Measurements from ENCODE around the gene LARP1B. TPM values are rescaled to one million over a fixed set of nuclear protein-coding genes. Genes with fewer than 3 reads are reported as not detected.
"Not testable (repeated sequence)": the region's sequence is repeated elsewhere in the genome, so short reads cannot be mapped to it uniquely, and the experiment has no call there.

The LARP1B gene
- total RNA-seq, 1 donor from 2014 or later, result 19.4 TPM

GRCh38 chr4:128141866-128142265, 80.8 kb downstream of the LARP1B start:
- TF ChIP-seq CTCF (IDR thresholded peaks at IDR 0.05) (no peak), POLR2AphosphoS5 (IDR thresholded peaks at IDR 0.05; ENCODE audit: insufficient read depth in 1 of 2, low read depth in 1 of 2) (no peak), POLR2A (IDR thresholded peaks at IDR 0.05) (no peak)
- Histone ChIP-seq H3K27me3 (no peaks in the 10 kb centered on the region), H3K27ac (no peak overlapping the region), H3K4me1 (no peaks in the 10 kb centered on the region), H3K4me3 (no peak overlapping the region), H3K36me3 (peaks cover 0 to 4% of the 10 kb centered on the region in 2 donors), H3K9me3 (no peaks in the 10 kb centered on the region)
- DNase-seq (ENCODE audit: extremely low spot score in 2 of 2), result no peak
- intact Hi-C loops (cut with DNase I), result no loop called here

GRCh38 chr4:128145727-128146126, 84.6 kb downstream of the LARP1B start:
- no peak for TF ChIP-seq POLR2A (IDR thresholded peaks at IDR 0.05)
- TF ChIP-seq POLR2AphosphoS5 (IDR thresholded peaks at IDR 0.05; ENCODE audit: insufficient read depth in 1 of 2, low read depth in 1 of 2), result no peak
- TF ChIP-seq CTCF (IDR thresholded peaks at IDR 0.05), result no peak
- no peak for DNase-seq (ENCODE audit: extremely low spot score in 2 of 2)
- no peak overlapping the region for H3K27ac ChIP-seq
- intact Hi-C loops (cut with DNase I), result no loop called here
- H3K4me3 ChIP-seq, result no peak overlapping the region
- no peaks in the 10 kb centered on the region for H3K4me1 ChIP-seq
- H3K9me3 ChIP-seq, result no peaks in the 10 kb centered on the region
- peaks cover 0 to 4% of the 10 kb centered on the region in 2 donors for H3K36me3 ChIP-seq
- no peaks in the 10 kb centered on the region for H3K27me3 ChIP-seq

- H3K27ac ChIP-seq, result no peak overlapping the region
- H3K4me1 ChIP-seq, result no peaks in the 10 kb centered on the region
- H3K27me3 ChIP-seq, result no peaks in the 10 kb centered on the region
- intact Hi-C loops (cut with DNase I), result no loop called here
- H3K36me3 ChIP-seq, result no peaks in the 10 kb centered on the region
- TF ChIP-seq POLR2AphosphoS5 (IDR thresholded peaks at IDR 0.05; ENCODE audit: insufficient read depth in 1 of 2, low read depth in 1 of 2) (no peak), CTCF (IDR thresholded peaks at IDR 0.05) (no peak), POLR2A (IDR thresholded peaks at IDR 0.05) (no peak)
- no peak for DNase-seq (ENCODE audit: extremely low spot score in 2 of 2)
- H3K4me3 ChIP-seq, result no peak overlapping the region
- H3K9me3 ChIP-seq, result no peaks in the 10 kb centered on the region
These were observed 92.7 kb downstream of the LARP1B start for GRCh38 chr4:128153800-128154199.

DNA sequence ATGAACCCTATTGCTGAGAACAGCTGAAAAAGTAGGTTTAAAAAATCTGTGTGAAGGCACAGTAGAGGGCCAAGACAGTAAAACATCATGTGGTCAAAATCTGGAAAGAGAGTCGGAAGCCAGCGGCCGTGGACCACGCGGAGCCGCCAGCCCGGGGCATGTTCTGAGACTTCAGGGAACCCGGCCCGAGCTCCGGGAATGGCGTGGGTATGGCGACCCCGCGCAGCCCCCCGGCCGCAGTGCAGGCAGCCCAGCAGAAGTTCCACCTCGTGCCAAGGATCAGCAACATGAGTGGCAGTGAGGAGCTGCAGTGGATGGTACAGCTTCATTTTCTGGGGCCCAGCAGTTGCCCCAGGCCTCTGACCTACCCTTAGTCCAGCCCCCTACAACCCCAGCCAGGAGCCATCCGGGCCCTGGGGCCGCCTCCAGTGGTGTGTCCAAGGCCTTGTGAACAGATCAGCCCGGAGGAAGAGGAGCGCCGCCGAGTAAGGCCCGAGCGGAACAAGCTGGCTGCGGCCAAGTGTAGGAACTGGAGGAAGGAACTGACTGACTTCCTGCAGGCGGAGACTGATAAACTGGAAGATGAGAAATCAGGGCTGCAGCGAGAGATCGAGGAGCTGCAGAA, 94.2 kb downstream of the LARP1B start:
- intact Hi-C loops (cut with DNase I), result no loop called here
- DNase-seq (ENCODE audit: extremely low spot score in 2 of 2), result no peak
- no peaks in the 10 kb centered on the region for H3K4me1 ChIP-seq
- no peak overlapping the region for H3K27ac ChIP-seq
- no peaks in the 10 kb centered on the region for H3K27me3 ChIP-seq
- no peaks in the 10 kb centered on the region for H3K9me3 ChIP-seq
- TF ChIP-seq POLR2AphosphoS5 (IDR thresholded peaks at IDR 0.05; ENCODE audit: insufficient read depth in 1 of 2, low read depth in 1 of 2), result no peak
- TF ChIP-seq POLR2A (IDR thresholded peaks at IDR 0.05), result no peak
- no peak for TF ChIP-seq CTCF (IDR thresholded peaks at IDR 0.05)
- no peaks in the 10 kb centered on the region for H3K36me3 ChIP-seq
- no peak overlapping the region for H3K4me3 ChIP-seq

DNA sequence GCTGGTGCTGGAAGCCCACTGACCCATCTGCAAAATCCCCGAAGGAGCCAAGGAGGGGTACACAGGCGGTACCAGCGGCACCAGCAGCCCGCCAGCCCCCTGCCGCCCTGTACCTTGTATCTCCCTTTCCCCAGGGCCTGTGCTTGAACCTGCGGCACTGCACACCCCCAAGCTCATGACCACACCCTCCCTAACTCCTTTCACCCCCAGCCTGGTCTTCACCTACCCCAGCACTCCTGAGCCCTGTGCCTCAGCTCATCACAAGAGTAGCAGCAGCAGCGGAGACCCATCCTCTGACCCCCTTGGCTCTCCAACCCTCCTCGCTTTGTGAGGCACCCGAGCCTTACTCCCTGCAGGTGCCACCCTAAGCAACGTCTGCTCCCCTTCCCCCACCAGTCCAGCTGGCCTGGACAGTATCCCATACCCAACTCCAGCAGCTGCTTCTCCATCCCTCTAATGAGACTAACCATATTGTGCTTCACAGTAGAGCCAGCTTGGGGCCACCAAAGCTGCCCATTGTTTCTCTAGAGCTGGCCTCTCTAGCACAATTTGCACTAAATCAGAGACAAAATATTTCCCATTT, 94.9 kb downstream of the LARP1B start:
- intact Hi-C loops (cut with DNase I), result no loop called here

GRCh38 chr4:128156472-128156871, 95.4 kb downstream of the LARP1B start:
- H3K36me3 ChIP-seq; H3K4me1 ChIP-seq; intact Hi-C loops (cut with DNase I); H3K4me3 ChIP-seq; H3K27me3 ChIP-seq; DNase-seq (ENCODE audit: extremely low spot score in 2 of 2); H3K27ac ChIP-seq; H3K9me3 ChIP-seq: not testable (repeated sequence)

More for the DNA sequence above, 94.9 kb downstream of the LARP1B start:
- Histone ChIP-seq H3K27ac (no peak overlapping the region), H3K36me3 (no peaks in the 10 kb centered on the region), H3K4me1 (no peaks in the 10 kb centered on the region), H3K4me3 (no peak overlapping the region), H3K9me3 (no peaks in the 10 kb centered on the region), H3K27me3 (no peaks in the 10 kb centered on the region)
- no peak for DNase-seq (ENCODE audit: extremely low spot score in 2 of 2)
- TF ChIP-seq POLR2AphosphoS5 (IDR thresholded peaks at IDR 0.05; ENCODE audit: insufficient read depth in 1 of 2, low read depth in 1 of 2) (no peak), POLR2A (IDR thresholded peaks at IDR 0.05) (no peak), CTCF (IDR thresholded peaks at IDR 0.05) (no peak)
